HG02623 (cell line): Measurements from ENCODE around the gene SEMA3D.
"Not testable (repeated sequence)": the region's sequence is repeated elsewhere in the genome, so short reads cannot be mapped to it uniquely, and the experiment has no call there.

Source experiments
- ATAC-seq: cut with Tn5 transposase; IDR thresholded peaks from one replicate; pipeline ENCODE4 v1.9.1; 2021; ENCODE audit warnings: moderate library complexity; ENCODE audit not compliant: unreplicated experiment

SEMA3D gene

DNA sequence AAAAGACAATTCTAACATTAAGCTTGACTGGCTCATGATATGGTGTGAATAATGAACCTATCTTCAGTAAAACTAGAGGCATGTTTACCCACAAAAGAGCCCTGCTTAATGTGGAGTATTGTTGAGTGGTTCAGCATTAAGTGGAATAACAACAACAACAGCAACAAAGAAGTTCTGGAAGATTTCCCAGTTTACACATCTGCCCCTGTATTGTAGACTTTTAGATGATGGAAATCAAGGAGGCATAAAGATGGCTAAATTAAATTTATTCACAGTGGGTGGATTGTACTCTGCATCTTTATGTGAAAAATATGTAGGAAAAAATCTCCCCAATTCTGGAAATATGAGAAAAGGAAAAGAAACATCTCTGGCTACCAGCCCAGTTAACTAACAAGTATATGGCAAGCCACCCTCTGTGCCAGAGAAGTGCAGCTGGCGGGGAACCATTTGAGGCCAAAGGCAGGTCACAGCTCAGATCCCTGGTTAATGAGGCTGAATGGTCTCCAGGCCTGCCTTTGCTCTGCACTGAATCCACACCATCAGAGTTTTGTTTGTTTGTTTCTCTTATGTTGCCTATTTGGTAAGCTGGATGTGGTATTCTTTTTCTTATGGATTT lies 186.0 kb downstream of the SEMA3D start:
- ATAC-seq = no peak

DNA sequence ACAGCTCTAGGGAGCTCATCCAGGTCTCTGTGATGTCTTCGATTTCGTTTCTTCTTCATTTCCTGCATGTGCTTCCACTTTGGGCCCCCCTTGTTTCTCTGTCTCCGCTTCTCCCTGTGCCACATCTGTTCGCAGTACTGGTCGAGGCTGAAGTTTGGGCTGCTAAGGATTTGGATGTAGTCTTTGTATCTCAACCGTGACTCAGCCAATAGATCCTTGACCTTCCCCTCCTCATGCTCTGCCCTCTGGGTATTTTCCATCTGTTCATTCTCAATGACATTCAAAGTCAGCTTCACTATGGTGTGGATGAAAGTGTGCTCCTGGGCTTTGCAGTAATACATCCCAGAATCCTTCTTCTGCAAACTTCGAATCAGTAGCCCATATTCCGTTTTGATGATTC lies 187.4 kb downstream of the SEMA3D start:
- ATAC-seq = no peak

DNA sequence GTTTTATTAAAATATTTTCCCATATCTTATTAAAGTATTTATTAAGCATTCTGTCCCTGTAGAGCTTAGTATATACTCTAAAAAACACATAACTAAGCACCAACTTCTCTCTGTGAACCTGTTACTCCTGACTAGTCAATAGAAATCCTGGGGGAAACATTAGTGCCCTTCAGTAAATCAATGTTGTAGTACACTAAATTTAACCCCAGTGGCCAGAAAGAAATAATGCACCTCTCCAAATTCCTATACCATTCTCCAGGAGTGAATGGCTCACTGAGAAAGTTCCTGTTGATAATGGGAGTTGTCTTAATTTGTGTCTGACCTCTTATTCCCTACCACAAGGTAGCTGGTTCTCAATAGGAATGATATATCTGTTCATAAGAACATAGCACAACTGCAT lies 188.2 kb downstream of the SEMA3D start:
- ATAC-seq = no peak

GRCh38 chr7:84997626-84998025 lies 189.2 kb downstream of the SEMA3D start:
- no peak for ATAC-seq

DNA sequence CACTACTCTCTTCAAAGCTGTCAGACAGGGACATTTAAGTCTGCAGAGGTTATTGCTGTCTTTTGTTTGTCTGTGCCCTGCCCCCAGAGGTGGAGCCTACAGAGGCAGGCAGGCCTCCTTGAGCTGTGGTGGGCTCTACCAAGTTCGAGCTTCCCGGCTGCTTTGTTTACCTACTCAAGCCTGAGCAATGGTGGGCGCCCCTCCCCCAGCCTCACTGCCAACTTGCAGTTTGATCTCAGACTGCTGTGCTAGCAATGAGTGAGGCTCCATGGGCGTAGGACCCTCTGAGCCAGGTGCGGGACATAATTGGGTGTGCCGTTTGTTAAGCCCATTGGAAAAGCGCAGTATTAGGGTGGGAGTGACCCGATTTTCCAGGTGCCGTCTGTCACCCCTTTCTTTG lies 193.9 kb downstream of the SEMA3D start:
- not testable (repeated sequence) for ATAC-seq

GRCh38 chr7:84985073-84985784 lies 201.6 kb downstream of the SEMA3D start:
- no peak for ATAC-seq

- no peak for ATAC-seq
Measured at GRCh38 chr7:84982199-84982598, 204.7 kb downstream of the SEMA3D start.

- ATAC-seq = no peak
Measured at GRCh38 chr7:84981055-84981976, 205.5 kb downstream of the SEMA3D start.

DNA sequence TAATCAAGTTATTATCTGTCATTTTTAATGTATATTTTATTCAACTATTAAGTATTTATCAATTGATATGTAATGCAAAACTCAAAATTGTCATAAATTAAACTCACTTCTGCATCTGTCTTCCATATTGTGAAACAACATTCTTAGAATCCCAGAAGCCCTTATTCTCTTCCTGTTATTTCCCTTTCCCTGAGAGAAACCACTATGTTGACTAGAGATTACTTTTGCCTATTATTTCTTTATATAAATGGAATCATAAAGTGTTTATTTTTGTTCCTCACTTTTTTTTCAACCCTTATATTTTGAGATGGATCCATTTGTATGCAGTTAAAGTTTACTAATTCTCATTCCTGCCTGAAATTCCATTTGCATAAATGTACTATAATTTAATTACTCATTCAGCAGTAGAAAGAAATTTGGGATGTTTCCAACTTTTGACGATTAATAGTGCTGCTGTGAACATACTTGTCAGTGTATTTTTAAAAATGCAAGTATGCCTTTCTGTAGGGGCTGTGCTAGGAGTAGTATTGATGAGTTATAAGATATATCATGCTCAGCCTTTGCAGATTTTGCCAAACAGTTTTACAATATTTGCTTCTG lies 211.2 kb downstream of the SEMA3D start:
- ATAC-seq = no peak

DNA sequence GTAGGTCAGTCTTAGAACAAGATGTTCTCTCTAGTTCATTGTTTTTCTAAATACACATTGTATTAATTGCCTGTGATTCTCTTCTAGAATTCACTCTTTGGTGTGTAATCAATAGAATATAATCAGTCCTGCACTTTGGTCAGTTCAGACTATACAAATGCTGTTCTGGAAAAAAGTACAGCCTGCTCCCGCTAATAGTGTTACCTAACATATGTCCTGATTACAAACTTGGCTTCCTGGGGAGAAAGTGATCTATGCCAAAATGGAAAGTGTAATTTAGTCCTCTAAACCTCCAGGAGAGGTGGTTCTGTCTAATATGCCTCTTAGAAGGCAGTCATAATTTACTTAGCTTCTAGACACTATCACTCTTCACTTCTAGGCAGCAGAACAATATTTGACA lies 215.5 kb downstream of the SEMA3D start:
- ATAC-seq = no peak

- no peak for ATAC-seq
Measured at GRCh38 chr7:84970670-84971069, 216.2 kb downstream of the SEMA3D start.

DNA sequence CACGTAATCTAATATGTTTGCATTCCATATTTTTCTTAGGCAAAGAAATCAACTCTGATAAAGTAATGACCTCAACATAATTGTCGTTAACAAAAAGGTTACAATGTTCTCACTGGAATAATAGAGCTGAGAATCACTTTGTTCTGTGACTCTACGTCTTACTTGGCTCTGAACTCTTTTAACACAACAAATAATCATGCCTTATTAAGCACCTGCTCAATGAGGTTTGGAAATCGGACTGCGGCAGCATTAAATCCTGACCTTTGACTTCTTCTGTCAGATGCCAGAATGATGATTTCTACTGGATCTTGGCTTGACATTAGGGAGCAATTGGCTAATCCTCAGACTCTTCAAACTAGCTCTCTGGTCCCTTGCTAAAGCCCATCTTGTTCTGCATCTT lies 233.6 kb downstream of the SEMA3D start:
- no peak for ATAC-seq

DNA sequence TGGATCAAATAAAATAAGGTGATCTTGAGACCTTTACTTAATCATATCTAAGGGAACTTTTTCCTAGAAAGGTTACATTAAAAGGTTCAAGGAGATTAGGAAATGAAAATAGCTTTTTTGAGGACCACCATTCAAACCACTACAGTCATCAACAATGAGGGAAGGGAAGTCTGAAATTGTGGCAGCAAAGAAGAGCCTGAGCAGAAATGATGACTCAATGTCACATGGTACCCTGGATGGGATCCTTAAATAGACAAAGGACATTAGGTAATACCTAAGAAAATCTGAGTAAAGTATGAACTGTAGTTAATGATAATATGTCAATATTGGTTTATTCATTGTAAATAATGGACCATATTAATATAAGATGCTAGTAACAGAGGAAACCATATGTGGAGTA lies 236.0 kb downstream of the SEMA3D start:
- ATAC-seq = no peak

- ATAC-seq = no peak
Measured at GRCh38 chr7:84949501-84949900, 237.4 kb downstream of the SEMA3D start.

DNA sequence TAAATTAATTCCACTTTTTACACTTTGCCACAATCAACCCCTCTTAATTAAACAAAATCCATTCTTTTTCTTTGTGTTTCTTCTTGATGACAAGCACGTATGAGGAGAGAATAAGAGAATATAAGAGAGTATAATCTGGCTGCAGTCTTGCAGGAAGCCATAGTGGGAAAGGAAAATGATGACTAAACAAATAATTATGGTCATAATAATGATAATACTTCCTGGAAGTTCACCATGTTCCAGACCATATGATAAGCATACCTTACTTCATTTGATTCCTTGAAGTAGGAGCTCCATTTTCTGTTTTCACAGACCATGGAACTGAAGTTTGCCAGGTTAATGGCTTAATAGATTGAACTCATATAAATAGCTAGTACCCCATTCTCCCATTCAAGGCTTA lies 237.8 kb downstream of the SEMA3D start:
- no peak for ATAC-seq

- no peak for ATAC-seq
Measured at GRCh38 chr7:84948634-84949033, 238.2 kb downstream of the SEMA3D start.

GRCh38 chr7:84946549-84946948 lies 240.3 kb downstream of the SEMA3D start:
- no peak for ATAC-seq
